GM20000 (cell line): ENCODE results near the gene KSR2.

Experiments used
- DNase-seq: peaks from one replicate; pipeline ENCODE4 v3.0.0; 2012; ENCODE audit warnings: low spot score
- TF ChIP-seq, protein P1 (sequence below): IDR thresholded peaks from 2 replicates; pipeline ENCODE4 v1.5.1; 2012; ENCODE audit warnings: mild to moderate bottlenecking, control low read depth; ENCODE audit errors: extremely low read depth, missing control alignments

Gene KSR2

DNA sequence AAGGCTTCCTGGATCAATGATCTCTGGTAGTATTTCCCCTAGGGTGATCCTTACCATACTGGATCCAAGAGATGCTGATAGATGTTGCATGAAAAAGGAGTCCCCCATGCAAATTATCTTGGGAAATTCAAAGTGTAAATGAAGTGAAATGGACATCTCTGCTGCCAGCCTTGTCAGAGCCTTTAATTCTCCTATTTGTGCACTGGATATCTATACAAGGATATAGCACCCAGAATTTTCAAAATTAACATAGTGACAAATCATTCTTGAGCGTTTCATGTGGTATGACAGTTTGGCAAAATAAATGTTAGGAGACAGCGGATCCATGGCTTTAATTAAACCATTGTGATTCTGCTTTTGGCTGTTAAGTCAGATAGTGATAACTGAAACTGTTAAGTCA lies 260.9 kb downstream of the KSR2 start:
- no peak for DNase-seq
- TF ChIP-seq, protein P1, sequence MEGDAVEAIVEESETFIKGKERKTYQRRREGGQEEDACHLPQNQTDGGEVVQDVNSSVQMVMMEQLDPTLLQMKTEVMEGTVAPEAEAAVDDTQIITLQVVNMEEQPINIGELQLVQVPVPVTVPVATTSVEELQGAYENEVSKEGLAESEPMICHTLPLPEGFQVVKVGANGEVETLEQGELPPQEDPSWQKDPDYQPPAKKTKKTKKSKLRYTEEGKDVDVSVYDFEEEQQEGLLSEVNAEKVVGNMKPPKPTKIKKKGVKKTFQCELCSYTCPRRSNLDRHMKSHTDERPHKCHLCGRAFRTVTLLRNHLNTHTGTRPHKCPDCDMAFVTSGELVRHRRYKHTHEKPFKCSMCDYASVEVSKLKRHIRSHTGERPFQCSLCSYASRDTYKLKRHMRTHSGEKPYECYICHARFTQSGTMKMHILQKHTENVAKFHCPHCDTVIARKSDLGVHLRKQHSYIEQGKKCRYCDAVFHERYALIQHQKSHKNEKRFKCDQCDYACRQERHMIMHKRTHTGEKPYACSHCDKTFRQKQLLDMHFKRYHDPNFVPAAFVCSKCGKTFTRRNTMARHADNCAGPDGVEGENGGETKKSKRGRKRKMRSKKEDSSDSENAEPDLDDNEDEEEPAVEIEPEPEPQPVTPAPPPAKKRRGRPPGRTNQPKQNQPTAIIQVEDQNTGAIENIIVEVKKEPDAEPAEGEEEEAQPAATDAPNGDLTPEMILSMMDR: no peak

DNA sequence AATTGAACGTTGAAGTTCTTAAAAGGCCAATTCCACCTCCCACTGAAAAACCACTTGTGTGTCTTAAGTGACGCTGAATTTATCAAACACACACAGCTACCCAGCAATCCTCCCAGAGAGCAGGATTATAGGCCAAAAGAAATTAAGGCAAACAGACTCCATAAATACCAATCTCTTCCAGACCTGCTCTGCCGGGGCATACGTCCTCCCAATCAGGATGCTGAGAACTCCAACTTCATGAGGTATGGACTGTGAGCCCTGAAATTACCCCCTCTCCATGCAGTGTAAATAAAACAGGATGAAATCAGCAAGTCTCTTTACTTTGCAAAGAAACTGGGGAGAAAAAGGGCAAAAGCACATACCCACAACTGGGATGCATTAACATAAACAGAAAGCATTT lies 265.2 kb downstream of the KSR2 start:
- TF ChIP-seq, protein P1: no peak

DNA sequence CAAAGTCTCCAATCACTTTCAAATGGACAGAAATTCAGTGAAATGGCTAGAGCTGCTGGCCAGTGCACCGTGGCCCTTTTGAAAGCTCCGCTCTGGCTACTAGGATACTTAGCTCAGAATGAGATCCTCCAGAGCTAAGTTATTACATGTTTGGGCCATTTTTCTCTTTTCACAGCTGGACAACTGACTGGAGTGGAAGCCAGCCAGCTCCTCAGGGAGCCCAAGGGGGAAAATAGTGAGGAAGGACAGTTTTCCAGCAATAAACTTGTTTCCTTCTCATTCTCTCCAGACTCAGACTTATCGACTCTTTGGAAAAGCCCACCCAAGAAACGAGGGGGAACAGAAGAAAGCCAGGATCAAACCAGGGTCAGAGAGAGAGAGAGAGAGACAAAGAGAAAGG lies 266.0 kb downstream of the KSR2 start:
- no peak for DNase-seq
- TF ChIP-seq, protein P1: no peak

More for the DNA sequence above, 265.2 kb downstream of the KSR2 start:
- no peak for DNase-seq

DNA sequence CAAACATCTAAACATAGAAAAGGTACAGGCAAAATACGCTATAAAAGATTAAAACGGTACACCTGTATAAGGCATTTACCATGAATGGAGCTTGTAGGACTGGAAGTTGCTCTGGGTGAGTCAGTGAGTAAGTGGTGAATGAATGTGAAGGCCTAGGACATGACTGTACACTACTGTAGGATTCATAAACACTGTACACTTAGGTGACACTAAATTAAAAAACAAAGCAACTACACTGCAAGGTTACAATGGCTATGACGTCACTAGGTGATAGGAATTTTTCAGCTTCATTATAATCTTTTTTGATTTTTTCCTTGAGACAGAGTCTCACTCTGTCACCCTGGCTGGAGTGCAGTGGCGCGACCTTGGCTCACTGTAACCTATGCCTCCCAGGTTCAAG lies 269.2 kb downstream of the KSR2 start:
- DNase-seq: no peak
- TF ChIP-seq, protein P1: no peak

DNA sequence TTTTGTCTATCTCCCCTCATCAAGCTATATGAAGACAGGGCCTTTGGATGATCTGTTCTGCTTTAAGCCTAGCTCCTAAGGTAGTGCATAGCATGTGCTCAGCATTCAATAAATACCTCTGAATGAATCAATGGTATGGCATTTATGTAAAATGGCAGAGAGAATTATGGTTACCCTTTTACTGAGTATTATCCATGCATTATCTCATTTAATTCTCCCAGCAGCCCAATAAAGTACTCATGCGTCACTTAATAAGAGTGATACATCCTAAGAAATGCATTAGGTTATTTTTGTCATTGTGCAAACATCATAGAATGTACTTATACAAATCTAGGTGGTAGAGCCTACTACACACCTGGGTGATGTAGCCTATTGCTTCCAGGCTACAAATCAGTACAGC lies 269.7 kb downstream of the KSR2 start:
- no peak for DNase-seq
- TF ChIP-seq, protein P1: no peak

DNA sequence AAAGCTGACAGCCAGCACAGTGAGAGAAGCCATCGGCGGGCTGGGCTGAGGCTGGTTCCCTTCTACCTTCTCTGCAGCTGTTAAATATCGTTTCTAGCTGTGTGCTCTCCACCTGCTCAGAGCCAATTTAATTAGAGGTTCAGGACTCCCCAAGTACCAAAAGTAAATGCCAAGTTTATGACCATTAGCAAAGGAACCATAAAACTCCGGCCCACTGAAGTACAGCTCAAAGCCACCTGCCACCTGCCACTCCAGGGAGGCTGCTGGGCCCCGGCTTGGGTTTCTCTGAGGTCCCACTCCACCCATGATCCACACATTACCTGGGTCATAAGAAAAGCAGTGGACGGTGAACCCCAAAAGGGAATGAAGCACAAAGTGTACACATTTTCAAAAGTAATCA lies 272.8 kb downstream of the KSR2 start:
- DNase-seq: no peak

DNA sequence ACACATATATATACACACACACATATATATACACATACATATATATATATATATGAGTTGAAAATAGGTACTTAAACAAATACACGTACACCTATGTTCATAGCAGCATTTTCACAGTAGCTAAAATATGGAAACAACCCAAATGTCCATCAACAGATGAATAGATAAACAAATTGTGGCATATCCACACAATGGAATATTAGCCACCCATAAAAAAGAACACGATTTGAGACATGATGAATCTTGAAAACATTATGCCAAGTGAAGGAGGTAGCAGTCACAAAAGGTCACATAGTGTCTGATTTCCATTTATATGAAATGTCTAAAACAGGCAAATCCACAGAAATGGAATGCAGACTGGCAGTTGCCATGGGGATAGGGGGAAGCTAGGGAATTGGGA lies 276.3 kb downstream of the KSR2 start:
- TF ChIP-seq, protein P1: no peak
- no peak for DNase-seq

More for the DNA sequence above, 272.8 kb downstream of the KSR2 start:
- TF ChIP-seq, protein P1: no peak
